Liver (tissue), 9 donors: Measurements from ENCODE around the gene GPHN. TPM values are rescaled to one million over a fixed set of nuclear protein-coding genes. Genes with fewer than 3 reads are reported as not detected.

Experiments
- DNase-seq: peaks from one replicate; pipeline ENCODE4 v3.0.0-alpha.2; 2017; ENCODE audit warnings: low spot score
- H3K27ac ChIP-seq, 2 donors: one replicate each; pipeline ENCODE4 v1.7.0; 2013; ENCODE audit warnings: inconsistent platforms in 2 of 2, low read length in 2 of 2, control low read depth in 1 of 2, low read depth in 1 of 2, mild to moderate bottlenecking in 1 of 2
- H3K27me3 ChIP-seq, 4 donors: one replicate each; pipeline versions ENCODE4 v1.6.1 to v1.7.0; 2013; ENCODE audit warnings: low read length in 3 of 4, inconsistent platforms in 1 of 4, mild to moderate bottlenecking in 1 of 4, moderate library complexity in 1 of 4; ENCODE audit not compliant: control insufficient read depth in 4 of 4, insufficient read depth in 4 of 4
- H3K36me3 ChIP-seq, 4 donors: one replicate each; pipeline versions ENCODE4 v1.6.1 to v1.7.0; 2013; ENCODE audit warnings: low read length in 3 of 4, mild to moderate bottlenecking in 3 of 4, low read depth in 1 of 4, moderate library complexity in 1 of 4; ENCODE audit not compliant: control insufficient read depth in 4 of 4, insufficient read depth in 3 of 4
- H3K4me1 ChIP-seq, 4 donors: one replicate each; pipeline versions ENCODE4 v1.6.1 to v1.7.0; 2013; ENCODE audit warnings: low read length in 3 of 4, mild to moderate bottlenecking in 3 of 4, moderate library complexity in 1 of 4; ENCODE audit not compliant: control insufficient read depth in 4 of 4, insufficient read depth in 4 of 4
- H3K4me3 ChIP-seq, 3 donors: one replicate each; pipeline versions ENCODE4 v1.6.1 to v1.7.0; 2013; ENCODE audit warnings: low read length in 3 of 3, control low read depth in 1 of 3, low read depth in 1 of 3, mild to moderate bottlenecking in 1 of 3
- H3K9ac ChIP-seq, 2 donors: one replicate each; pipeline ENCODE4 v1.7.0; 2013; ENCODE audit warnings: low read length in 2 of 2, mild to moderate bottlenecking in 2 of 2, moderate library complexity in 2 of 2, control low read depth in 1 of 2, low read depth in 1 of 2
- H3K9me3 ChIP-seq, 4 donors: one replicate each; pipeline versions ENCODE4 v1.6.1 to v1.7.0; 2013; ENCODE audit warnings: low read length in 3 of 4; ENCODE audit not compliant: control insufficient read depth in 4 of 4
- EGR1 ChIP-seq, 2 donors: IDR thresholded peaks; 2 replicates each; pipeline ENCODE4 v1.6.1; 2016 to 2018; ENCODE audit warnings: antibody characterized with exemption in 2 of 2, low read depth in 2 of 2
- FOXA1 ChIP-seq: IDR thresholded peaks from 2 replicates; pipeline ENCODE4 v1.6.1; 2016; ENCODE audit warnings: antibody characterized with exemption
- FOXA2 ChIP-seq: IDR thresholded peaks from 2 replicates; pipeline ENCODE4 v1.6.1; 2016; ENCODE audit warnings: antibody characterized with exemption
- HNF4A ChIP-seq, 2 donors: conservative IDR thresholded peaks; 2 replicates each; pipeline ENCODE4 v1.6.1; 2016; ENCODE audit warnings: antibody characterized with exemption in 2 of 2, mild to moderate bottlenecking in 2 of 2
- JUND ChIP-seq, 2 donors: IDR thresholded peaks; 2 replicates each; pipeline ENCODE4 v1.6.1; 2016; ENCODE audit warnings: antibody characterized with exemption in 2 of 2
- MAX ChIP-seq: IDR thresholded peaks from 2 replicates; pipeline ENCODE4 v1.6.1; 2016; ENCODE audit warnings: antibody characterized with exemption
- NR2F2 ChIP-seq: IDR thresholded peaks from 2 replicates; pipeline ENCODE4 v1.6.1; 2016; ENCODE audit warnings: antibody characterized with exemption
- RAD21 ChIP-seq, 2 donors: IDR thresholded peaks; 2 replicates each; pipeline ENCODE4 v1.6.1; 2016; ENCODE audit warnings: antibody characterized with exemption in 2 of 2, mild to moderate bottlenecking in 2 of 2
- REST ChIP-seq: IDR thresholded peaks from 2 replicates; pipeline ENCODE4 v1.6.1; 2016; ENCODE audit warnings: antibody characterized with exemption, mild to moderate bottlenecking
- TAF1 ChIP-seq: conservative IDR thresholded peaks from 2 replicates; pipeline ENCODE4 v1.6.1; 2016; ENCODE audit warnings: antibody characterized with exemption, mild to moderate bottlenecking
- YY1 ChIP-seq: IDR thresholded peaks from 2 replicates; pipeline ENCODE4 v1.6.1; 2016; ENCODE audit warnings: antibody characterized with exemption, mild to moderate bottlenecking
- WGBS: extraction: QIAGEN DNeasy Blood & Tissue Kit; methylation state at CpG from one replicate; pipeline ENCODE4 v1.1.7; 2013; 5-methylcytosine and 5-hydroxymethylcytosine counted together
- polyA plus RNA-seq, 2 donors: library from polyadenylated mRNA; stranded (reverse) in 1 of 2; unstranded in 1 of 2; fragments of 200-250 nt in 1 of 2; fragments of >200 nt in 1 of 2; fragmentation: Nextera tagmentation in 1 of 2; extraction: Ambion mirVana in 1 of 2; gene quantifications; one replicate each; pipeline versions ENCODE4 v1.2.1 to v1.2.3, GENCODE V29; 2013 to 2015
- total RNA-seq, 2 donors: library from RNA; depleted of rRNA; stranded (reverse); fragments of >200 nt; gene quantifications; one replicate each; pipeline ENCODE4 v1.2.3, GENCODE V29; 2014
- TF ChIP-seq, protein P1 (sequence below): IDR thresholded peaks from 2 replicates; pipeline ENCODE4 v1.6.1; 2016; ENCODE audit warnings: antibody characterized with exemption
- donor health status: healthy.
- donor health status: healthy.
- donor health status: healthy.
- donor health status: healthy.
- donor health status: healthy.

The GPHN gene
- total and polyA plus RNA-seq, 4 donors: 18.4 to 76.4 (median 47.4) TPM

DNA sequence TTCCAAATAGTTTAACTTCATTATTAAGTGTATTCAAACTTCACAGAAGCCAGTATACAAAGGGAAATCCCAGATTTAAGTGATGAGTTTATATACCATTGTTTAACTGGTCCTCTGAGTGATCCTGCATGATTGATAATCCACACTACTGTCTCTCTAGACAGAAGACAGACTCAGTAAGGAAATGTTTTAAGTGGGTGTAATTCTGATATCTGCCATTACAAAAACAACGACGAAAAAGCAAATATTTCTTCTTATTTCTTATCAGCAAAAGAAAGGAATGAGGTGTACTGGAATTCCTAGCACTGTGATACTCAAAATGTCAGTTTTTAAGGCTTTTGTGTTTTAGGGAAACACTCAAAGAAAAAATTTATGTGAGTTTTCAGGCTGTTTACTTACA lies 127.5 kb downstream of the GPHN start:
- Histone ChIP-seq H3K36me3 (peaks cover 0 to under 1% (median 0%) of the 10 kb centered on the region in 4 donors), H3K27ac (no peak overlapping the region), H3K4me1 (peaks cover 2 to 4% (median 2%) of the 10 kb centered on the region in 4 donors), H3K9me3 (no peaks in the 10 kb centered on the region), H3K9ac (no peak overlapping the region), H3K4me3 (no peak overlapping the region), H3K27me3 (no peaks in the 10 kb centered on the region)
- DNase-seq: no peak
- TF ChIP-seq MAX (no peak), REST (no peak), JUND (IDR thresholded peaks at IDR 0.05) (no peak), HNF4A (conservative IDR thresholded peaks at IDR 0.05) (no peak), RAD21 (IDR thresholded peaks at IDR 0.05) (no peak), NR2F2 (no peak)
- 47% methylated on average over 2 of the region's 2 CpGs for WGBS

GRCh38 chr14:66636240-66636639 lies 128.3 kb downstream of the GPHN start:
- no peaks in the 10 kb centered on the region for H3K27me3 ChIP-seq
- H3K4me3 ChIP-seq: no peak overlapping the region
- DNase-seq: no peak
- no peak overlapping the region for H3K27ac ChIP-seq
- peaks cover 2 to 4% (median 2%) of the 10 kb centered on the region in 4 donors for H3K4me1 ChIP-seq
- H3K9ac ChIP-seq: no peak overlapping the region
- no peaks in the 10 kb centered on the region for H3K9me3 ChIP-seq
- TF ChIP-seq EGR1 (IDR thresholded peaks at IDR 0.05; ENCODE audit: low read depth in 2 of 2) (no peak), JUND (IDR thresholded peaks at IDR 0.05) (no peak), MAX (no peak), FOXA2 (no peak), RAD21 (IDR thresholded peaks at IDR 0.05) (no peak), TAF1 (no peak), NR2F2 (no peak), FOXA1 (no peak), REST (no peak), YY1 (no peak), HNF4A (conservative IDR thresholded peaks at IDR 0.05) (no peak)
- TF ChIP-seq, protein P1, sequence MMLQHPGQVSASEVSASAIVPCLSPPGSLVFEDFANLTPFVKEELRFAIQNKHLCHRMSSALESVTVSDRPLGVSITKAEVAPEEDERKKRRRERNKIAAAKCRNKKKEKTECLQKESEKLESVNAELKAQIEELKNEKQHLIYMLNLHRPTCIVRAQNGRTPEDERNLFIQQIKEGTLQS: no peak
- no peaks in the 10 kb centered on the region for H3K36me3 ChIP-seq
